ENCODE measurements around the gene MSANTD2.
A peak's percentile ranks its signal among the peaks of the same experiment; 100 is the strongest.

Gene MSANTD2

GRCh38 chr11:124800226-124800929, at the start of gene MSANTD2:
MSANTD2 (minus strand) TSS chr11:124800406; CDS start chr11:124800380, 26 bp downstream.
- DNase-seq (ENCODE audit: low read depth): peak; percentile 78

GRCh38 chr11:124846070-124846673, 46.0 kb upstream of the MSANTD2 start:
- no peak for DNase-seq (ENCODE audit: low read depth)

- no peak for DNase-seq (ENCODE audit: low read depth)
Measured at GRCh38 chr11:124844664-124845079, 44.5 kb upstream of the MSANTD2 start.

GRCh38 chr11:124843616-124843910, 43.4 kb upstream of the MSANTD2 start:
- no peak for DNase-seq (ENCODE audit: low read depth)

- DNase-seq (ENCODE audit: low read depth): no peak
Measured at GRCh38 chr11:124842305-124842704, 42.1 kb upstream of the MSANTD2 start.

GRCh38 chr11:124841840-124842239, 41.6 kb upstream of the MSANTD2 start:
- DNase-seq (ENCODE audit: low read depth): no peak

GRCh38 chr11:124841201-124841600, 41.0 kb upstream of the MSANTD2 start:
- DNase-seq (ENCODE audit: low read depth): peak; percentile 32

GRCh38 chr11:124840666-124841065, 40.5 kb upstream of the MSANTD2 start:
- no peak for DNase-seq (ENCODE audit: low read depth)

GRCh38 chr11:124839972-124840621, 39.9 kb upstream of the MSANTD2 start:
- no peak for DNase-seq (ENCODE audit: low read depth)

GRCh38 chr11:124839128-124839971, 39.1 kb upstream of the MSANTD2 start:
- DNase-seq (ENCODE audit: low read depth): no peak

GRCh38 chr11:124838805-124839127, 38.6 kb upstream of the MSANTD2 start:
- DNase-seq (ENCODE audit: low read depth): no peak

GRCh38 chr11:124837491-124837856, 37.3 kb upstream of the MSANTD2 start:
- DNase-seq (ENCODE audit: low read depth): peak; percentile 91

GRCh38 chr11:124835918-124836317, 35.7 kb upstream of the MSANTD2 start:
- no peak for DNase-seq (ENCODE audit: low read depth)

GRCh38 chr11:124834526-124835180, 34.4 kb upstream of the MSANTD2 start:
- DNase-seq (ENCODE audit: low read depth): no peak

- DNase-seq (ENCODE audit: low read depth): no peak
Measured at GRCh38 chr11:124832571-124832970, 32.4 kb upstream of the MSANTD2 start.

GRCh38 chr11:124831897-124832296, 31.7 kb upstream of the MSANTD2 start:
- DNase-seq (ENCODE audit: low read depth): no peak

- DNase-seq (ENCODE audit: low read depth): no peak
Measured at GRCh38 chr11:124830749-124831148, 30.5 kb upstream of the MSANTD2 start.

GRCh38 chr11:124829986-124830385, 29.8 kb upstream of the MSANTD2 start:
- no peak for DNase-seq (ENCODE audit: low read depth)

GRCh38 chr11:124825876-124826275, 25.7 kb upstream of the MSANTD2 start:
- no peak for DNase-seq (ENCODE audit: low read depth)

GRCh38 chr11:124823512-124824376, 23.5 kb upstream of the MSANTD2 start:
- DNase-seq (ENCODE audit: low read depth): no peak

Measured in ELR (cell line).